HG03558 (cell line): ENCODE results near the gene VWC2L.

Experiments
- ATAC-seq: cut with Tn5 transposase; IDR thresholded peaks from one replicate; pipeline ENCODE4 v1.9.1; 2021; ENCODE audit warnings: moderate number of reproducible peaks; ENCODE audit not compliant: unreplicated experiment; ENCODE audit errors: extremely low read depth

VWC2L gene

GRCh38 chr2:214465363-214466146 lies 54.7 kb downstream of the VWC2L start:
- ATAC-seq, result no peak

GRCh38 chr2:214469728-214470127 lies 58.9 kb downstream of the VWC2L start:
- no peak for ATAC-seq

GRCh38 chr2:214471382-214471781 lies 60.5 kb downstream of the VWC2L start:
- ATAC-seq, result no peak

- ATAC-seq, result no peak
These were observed 61.1 kb downstream of the VWC2L start for GRCh38 chr2:214471990-214472389.

- no peak for ATAC-seq
These were observed 66.5 kb downstream of the VWC2L start for GRCh38 chr2:214477305-214477704.

- ATAC-seq, result no peak
These were observed 70.3 kb downstream of the VWC2L start for GRCh38 chr2:214481204-214481603.

- ATAC-seq, result no peak
These were observed 71.9 kb downstream of the VWC2L start for GRCh38 chr2:214482728-214483127.

- no peak for ATAC-seq
These were observed 73.4 kb downstream of the VWC2L start for GRCh38 chr2:214484239-214484638.

- no peak for ATAC-seq
These were observed 73.8 kb downstream of the VWC2L start for GRCh38 chr2:214484701-214485100.

GRCh38 chr2:214489181-214489580 lies 78.3 kb downstream of the VWC2L start:
- no peak for ATAC-seq

- ATAC-seq, result no peak
These were observed 78.8 kb downstream of the VWC2L start for GRCh38 chr2:214489702-214490101.

GRCh38 chr2:214492152-214492551 lies 81.3 kb downstream of the VWC2L start:
- ATAC-seq, result peak; percentile 48

- ATAC-seq, result no peak
These were observed 81.8 kb downstream of the VWC2L start for GRCh38 chr2:214492608-214493007.

GRCh38 chr2:214497489-214497888 lies 86.6 kb downstream of the VWC2L start:
- no peak for ATAC-seq

- ATAC-seq, result peak; percentile 58
These were observed 92.7 kb downstream of the VWC2L start for GRCh38 chr2:214503568-214503967.

GRCh38 chr2:214504599-214505376 lies 93.9 kb downstream of the VWC2L start:
- no peak for ATAC-seq

GRCh38 chr2:214507032-214507431 lies 96.2 kb downstream of the VWC2L start:
- no peak for ATAC-seq

- ATAC-seq, result no peak
These were observed 103.8 kb downstream of the VWC2L start for GRCh38 chr2:214514704-214515103.

GRCh38 chr2:214515111-214515510 lies 104.3 kb downstream of the VWC2L start:
- no peak for ATAC-seq

- no peak for ATAC-seq
These were observed 108.5 kb downstream of the VWC2L start for GRCh38 chr2:214519258-214519818.

- ATAC-seq, result no peak
These were observed 118.2 kb downstream of the VWC2L start for GRCh38 chr2:214529021-214529420.
